GM06990 (cell line): ENCODE data around the gene BACH2.

ENCODE experiments used
- DNase-seq: peaks from one replicate; pipeline ENCODE4 v3.0.0-alpha.2; 2011; ENCODE audit not compliant: insufficient read length; ENCODE audit errors: extremely low read depth
- H3K27me3 ChIP-seq: replicated peaks from 2 replicates; pipeline ENCODE4 v1.6.0; 2011; ENCODE audit warnings: low read length; ENCODE audit not compliant: control insufficient read depth, insufficient read depth
- H3K36me3 ChIP-seq: 2 replicates; pipeline ENCODE4 v1.5.1; 2011; ENCODE audit warnings: low read length; ENCODE audit not compliant: control insufficient read depth, insufficient read depth
- H3K4me3 ChIP-seq: replicated peaks from 2 replicates; pipeline ENCODE4 v1.5.1; 2011; ENCODE audit warnings: low read depth, mild to moderate bottlenecking, control low read depth, low read length
- CTCF ChIP-seq: IDR thresholded peaks from 2 replicates; pipeline ENCODE4 v1.5.1; 2011; ENCODE audit warnings: low read length, control low read depth, mild to moderate bottlenecking, inconsistent platforms; ENCODE audit not compliant: insufficient read depth, poor library complexity, severe bottlenecking

Gene BACH2

GRCh38 chr6:90187437-90188121, 109.1 kb downstream of the BACH2 start:
- TF ChIP-seq CTCF, result no peak
- H3K4me3 ChIP-seq, result no peak overlapping the region
- no peak for DNase-seq

DNA sequence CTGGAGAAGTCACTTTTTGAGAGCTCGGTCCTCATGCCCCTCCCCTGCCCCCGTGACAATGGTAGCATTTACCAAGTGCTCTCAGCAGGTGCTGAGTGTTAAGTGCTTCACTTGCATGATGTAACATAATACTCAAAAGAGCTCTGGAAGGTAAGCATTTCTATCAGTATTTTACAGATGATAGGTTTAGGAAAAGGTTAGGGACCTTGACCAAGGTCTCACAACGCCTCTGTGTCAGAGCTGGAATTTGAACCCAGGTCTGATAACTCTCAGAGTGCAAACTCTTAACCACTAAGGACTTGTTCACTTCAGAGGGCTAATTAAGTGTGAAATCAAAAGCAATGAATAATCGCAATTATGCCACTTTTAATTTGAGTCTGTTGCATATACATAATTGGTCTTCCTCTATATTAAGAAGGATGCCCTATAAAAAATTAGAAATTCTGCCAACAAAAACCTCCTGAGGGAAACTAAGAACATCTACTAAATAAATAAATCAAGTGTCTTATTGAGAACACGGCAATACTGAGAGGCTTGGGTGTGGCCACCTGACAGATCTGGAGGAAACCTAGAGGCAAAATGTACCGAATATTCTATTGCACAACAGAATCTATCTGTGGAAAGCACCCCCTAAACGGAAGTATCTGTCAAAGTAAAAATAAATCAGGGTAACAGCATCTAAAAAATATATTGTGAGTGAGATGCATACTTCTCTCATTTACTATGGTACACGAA, 109.8 kb downstream of the BACH2 start:
- Histone ChIP-seq H3K36me3 (no peaks in the 10 kb centered on the region), H3K27me3 (peaks cover 1% of the 10 kb centered on the region), H3K4me3 (no peak overlapping the region)
- DNase-seq, result no peak
- TF ChIP-seq CTCF, result no peak

More at GRCh38 chr6:90187437-90188121, 109.1 kb downstream of the BACH2 start:
- Histone ChIP-seq H3K36me3 (no peaks in the 10 kb centered on the region), H3K27me3 (peaks cover 1% of the 10 kb centered on the region)

- no peak for DNase-seq
- peaks cover 1% of the 10 kb centered on the region for H3K27me3 ChIP-seq
- no peaks in the 10 kb centered on the region for H3K36me3 ChIP-seq
- no peak overlapping the region for H3K4me3 ChIP-seq
- no peak for TF ChIP-seq CTCF
Measured at GRCh38 chr6:90186026-90186425, 110.6 kb downstream of the BACH2 start.

DNA sequence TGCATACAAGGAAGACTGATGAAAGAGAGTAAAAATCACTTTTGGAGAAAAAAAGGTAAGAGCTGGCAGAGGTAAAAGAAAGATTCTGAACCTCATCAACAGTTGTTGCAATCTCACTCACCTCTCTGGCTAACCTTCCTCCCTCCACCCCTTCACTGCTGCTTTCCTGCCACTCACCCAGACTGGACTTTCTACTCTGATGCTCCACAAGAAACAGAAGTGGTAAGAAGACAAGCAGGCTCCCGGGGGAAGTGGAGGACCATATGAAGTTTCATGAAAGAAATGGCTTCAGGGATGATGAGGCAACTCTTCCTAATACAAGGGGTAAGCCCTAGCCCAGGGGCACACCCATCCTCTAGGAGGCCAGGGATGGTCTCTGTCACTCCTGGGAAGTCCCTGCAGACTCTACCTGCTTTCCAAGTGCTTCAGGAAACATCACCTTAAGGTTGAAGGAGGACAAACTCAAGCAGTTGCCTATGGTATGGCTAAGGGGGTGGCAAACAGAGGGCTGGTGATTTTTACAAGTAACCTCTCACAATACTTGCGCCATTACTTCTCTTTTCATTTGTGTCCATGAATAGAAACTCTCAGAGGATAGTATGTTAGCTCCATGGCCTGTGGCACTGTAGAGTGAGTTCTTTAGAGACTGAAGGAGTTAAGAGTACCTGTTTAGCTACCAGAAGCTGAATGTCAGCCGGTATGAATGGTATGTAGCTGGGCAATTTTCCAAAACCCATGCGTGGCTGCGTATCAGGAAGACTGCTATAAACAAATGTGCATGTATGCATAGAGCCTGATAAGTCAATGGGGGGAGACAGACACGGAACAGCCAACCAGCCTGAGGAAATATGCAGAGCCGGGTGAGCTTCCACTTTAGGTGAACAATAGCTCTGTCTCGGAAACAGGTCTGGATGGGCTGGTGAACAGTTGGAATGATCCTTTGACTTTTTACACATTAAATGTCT, 112.0 kb downstream of the BACH2 start:
- Histone ChIP-seq H3K4me3 (no peak overlapping the region), H3K36me3 (no peaks in the 10 kb centered on the region), H3K27me3 (peaks cover 1% of the 10 kb centered on the region)
- no peak for TF ChIP-seq CTCF
- no peak for DNase-seq

DNA sequence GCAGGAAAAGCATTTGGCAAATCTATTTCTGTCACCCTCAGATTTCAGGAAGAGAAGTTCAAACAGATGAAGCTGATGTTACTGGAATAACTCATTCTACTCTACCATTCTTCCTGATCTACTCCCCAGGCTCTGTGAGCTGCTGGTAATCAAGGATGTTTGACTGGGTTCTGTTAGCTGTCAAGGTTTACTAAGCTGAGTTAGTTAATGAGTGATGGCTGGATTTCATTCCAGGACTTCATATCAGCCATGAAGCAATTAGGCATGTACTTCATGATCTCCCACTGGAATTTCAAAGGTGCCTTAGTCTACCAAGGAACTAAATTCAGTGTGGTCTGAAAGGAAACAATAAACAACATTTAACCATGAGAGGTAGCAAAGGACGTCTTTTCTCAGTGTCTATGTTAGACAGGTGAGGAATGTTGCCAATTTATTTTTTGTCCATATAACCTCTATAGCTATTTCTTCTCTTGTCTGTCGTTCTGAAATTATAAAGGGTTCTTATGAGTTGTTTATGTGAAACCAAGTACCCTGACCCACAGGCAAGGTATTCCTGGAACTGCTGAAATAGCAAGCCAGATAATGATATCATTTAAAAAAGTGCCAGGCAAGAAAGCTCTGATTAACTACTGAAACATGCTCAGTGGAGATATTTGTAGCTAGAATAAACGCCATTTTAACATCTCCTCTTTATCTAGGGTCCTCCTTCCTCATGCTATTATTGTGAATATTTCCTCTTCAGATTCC, 112.9 kb downstream of the BACH2 start:
- Histone ChIP-seq H3K27me3 (peaks cover 2% of the 10 kb centered on the region), H3K36me3 (no peaks in the 10 kb centered on the region), H3K4me3 (no peak overlapping the region)
- TF ChIP-seq CTCF, result no peak
- no peak for DNase-seq
